ENCODE measurements around the gene MOV10. TPM values are rescaled to one million over a fixed set of nuclear protein-coding genes. Genes with fewer than 3 reads are reported as not detected.

Gene MOV10
- total and polyA plus RNA-seq, 8 donors: 25.9 to 137 (median 66.8) TPM

DNA sequence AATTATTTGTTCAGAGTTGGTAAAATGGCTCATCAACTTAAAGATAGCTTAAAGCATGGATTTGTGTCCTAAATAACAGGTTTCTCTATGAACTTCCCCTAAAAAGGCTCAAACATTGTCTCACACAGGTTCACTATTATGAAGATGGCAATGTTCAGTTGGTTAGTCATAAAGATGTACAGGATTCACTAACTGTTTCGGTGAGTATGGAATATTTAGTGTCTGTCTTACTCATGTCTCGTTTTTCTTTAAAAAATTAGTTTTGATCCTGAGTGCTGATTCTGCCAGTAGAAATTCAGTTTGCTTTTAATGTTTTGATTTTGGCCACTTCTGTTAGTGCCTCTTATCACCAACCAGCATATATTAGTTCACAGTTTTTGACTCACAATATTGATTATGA is 7.5 kb upstream of the MOV10 start:
- Histone ChIP-seq H3K27me3 (no peaks in the 10 kb centered on the region), H3K4me1 (no peaks in the 10 kb centered on the region), H3K36me3 (peaks cover 65 to 99% (median 98%) of the 10 kb centered on the region in 4 donors), H3K4me3 (no peak overlapping the region), H3K9me3 (no peaks in the 10 kb centered on the region), H3K27ac (no peak overlapping the region)
- intact Hi-C loops (cut with DNase I; ENCODE audit: low total_unique reads): no loop called here
- TF ChIP-seq, protein P1, sequence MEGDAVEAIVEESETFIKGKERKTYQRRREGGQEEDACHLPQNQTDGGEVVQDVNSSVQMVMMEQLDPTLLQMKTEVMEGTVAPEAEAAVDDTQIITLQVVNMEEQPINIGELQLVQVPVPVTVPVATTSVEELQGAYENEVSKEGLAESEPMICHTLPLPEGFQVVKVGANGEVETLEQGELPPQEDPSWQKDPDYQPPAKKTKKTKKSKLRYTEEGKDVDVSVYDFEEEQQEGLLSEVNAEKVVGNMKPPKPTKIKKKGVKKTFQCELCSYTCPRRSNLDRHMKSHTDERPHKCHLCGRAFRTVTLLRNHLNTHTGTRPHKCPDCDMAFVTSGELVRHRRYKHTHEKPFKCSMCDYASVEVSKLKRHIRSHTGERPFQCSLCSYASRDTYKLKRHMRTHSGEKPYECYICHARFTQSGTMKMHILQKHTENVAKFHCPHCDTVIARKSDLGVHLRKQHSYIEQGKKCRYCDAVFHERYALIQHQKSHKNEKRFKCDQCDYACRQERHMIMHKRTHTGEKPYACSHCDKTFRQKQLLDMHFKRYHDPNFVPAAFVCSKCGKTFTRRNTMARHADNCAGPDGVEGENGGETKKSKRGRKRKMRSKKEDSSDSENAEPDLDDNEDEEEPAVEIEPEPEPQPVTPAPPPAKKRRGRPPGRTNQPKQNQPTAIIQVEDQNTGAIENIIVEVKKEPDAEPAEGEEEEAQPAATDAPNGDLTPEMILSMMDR (IDR thresholded peaks at IDR 0.05): no peak
- TF ChIP-seq EP300 (IDR thresholded peaks at IDR 0.05): no peak
- TF ChIP-seq POLR2A (IDR thresholded peaks at IDR 0.05): no peak
- no peak for TF ChIP-seq POLR2AphosphoS5 (IDR thresholded peaks at IDR 0.05)
- 77 to 96% (median 84%) methylated on average over 2 of the region's 2 CpGs for WGBS, 5 donors
- no peak for DNase-seq

DNA sequence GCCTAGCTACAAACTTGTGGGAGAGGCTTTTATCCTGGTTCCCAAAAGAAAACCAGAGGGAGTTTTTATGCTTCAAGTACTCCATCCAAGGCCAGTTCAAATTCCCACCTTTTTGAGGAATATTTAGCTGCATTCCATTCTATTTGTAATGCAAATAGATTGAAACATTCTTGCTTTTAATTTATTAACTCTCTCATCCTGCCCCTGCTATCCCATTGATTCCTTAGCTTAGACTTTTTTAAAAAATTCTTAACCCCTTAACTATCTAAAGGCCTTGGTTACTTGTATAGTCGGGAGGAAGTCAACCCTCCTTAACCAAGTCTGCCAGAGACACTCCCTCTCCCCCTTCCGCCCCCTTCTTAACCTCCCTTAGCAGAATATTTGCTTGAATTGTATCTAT is 2.5 kb upstream of the MOV10 start:
- no peak for DNase-seq
- WGBS, 5 donors: 73 to 81% (median 76%) methylated on average over 2 of the region's 2 CpGs

DNA sequence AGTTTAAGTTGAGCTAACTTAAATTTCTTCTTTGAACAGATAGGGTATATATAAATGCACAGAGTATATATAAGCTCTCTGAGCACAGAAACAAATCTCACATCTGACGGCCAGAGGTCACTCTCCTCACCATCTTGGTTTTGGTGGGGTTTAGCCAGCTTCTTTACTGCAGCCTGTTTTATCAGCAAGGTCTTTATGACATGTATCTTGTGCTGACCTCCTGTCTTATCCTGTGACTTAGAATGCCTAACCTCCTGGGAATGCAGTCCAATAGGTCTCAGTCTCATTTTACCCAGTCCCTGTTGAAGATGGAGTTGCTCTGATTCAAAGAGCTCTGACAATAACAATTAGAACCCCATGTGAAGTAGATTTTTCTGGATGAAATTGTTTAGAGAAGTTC is 1.6 kb upstream of the MOV10 start:
- intact Hi-C loops (cut with DNase I; ENCODE audit: low total_unique reads): no loop called here
- Histone ChIP-seq H3K27me3 (no peaks in the 10 kb centered on the region), H3K27ac (peak overlapping the region in 2 of 5 donors; percentile 95 to 96), H3K36me3 (peaks cover 27 to 44% (median 41%) of the 10 kb centered on the region in 4 donors), H3K4me3 (no peak overlapping the region), H3K4me1 (peaks cover 11 to 28% (median 27%) of the 10 kb centered on the region in 4 donors), H3K9me3 (no peaks in the 10 kb centered on the region)
- no peak for DNase-seq
- 76 to 97% (median 87%) methylated on average over 1 of the region's 1 CpG for WGBS, 5 donors
- TF ChIP-seq EP300 (IDR thresholded peaks at IDR 0.05) (no peak), POLR2AphosphoS5 (IDR thresholded peaks at IDR 0.05) (no peak), POLR2A (IDR thresholded peaks at IDR 0.05) (no peak)
- TF ChIP-seq, protein P1 (IDR thresholded peaks at IDR 0.05): no peak

More for the DNA sequence above, 2.5 kb upstream of the MOV10 start:
- intact Hi-C loops (cut with DNase I; ENCODE audit: low total_unique reads): no loop called here
- peaks cover 35 to 52% (median 50%) of the 10 kb centered on the region in 4 donors for H3K36me3 ChIP-seq
- no peaks in the 10 kb centered on the region for H3K9me3 ChIP-seq
- TF ChIP-seq POLR2A (IDR thresholded peaks at IDR 0.05) (no peak), EP300 (IDR thresholded peaks at IDR 0.05) (no peak), POLR2AphosphoS5 (IDR thresholded peaks at IDR 0.05) (no peak)
- TF ChIP-seq, protein P1 (IDR thresholded peaks at IDR 0.05): no peak
- H3K4me1 ChIP-seq: peaks cover 11 to 28% (median 27%) of the 10 kb centered on the region in 4 donors
- H3K27ac ChIP-seq: no peak overlapping the region
- H3K27me3 ChIP-seq: no peaks in the 10 kb centered on the region
- no peak overlapping the region for H3K4me3 ChIP-seq

DNA sequence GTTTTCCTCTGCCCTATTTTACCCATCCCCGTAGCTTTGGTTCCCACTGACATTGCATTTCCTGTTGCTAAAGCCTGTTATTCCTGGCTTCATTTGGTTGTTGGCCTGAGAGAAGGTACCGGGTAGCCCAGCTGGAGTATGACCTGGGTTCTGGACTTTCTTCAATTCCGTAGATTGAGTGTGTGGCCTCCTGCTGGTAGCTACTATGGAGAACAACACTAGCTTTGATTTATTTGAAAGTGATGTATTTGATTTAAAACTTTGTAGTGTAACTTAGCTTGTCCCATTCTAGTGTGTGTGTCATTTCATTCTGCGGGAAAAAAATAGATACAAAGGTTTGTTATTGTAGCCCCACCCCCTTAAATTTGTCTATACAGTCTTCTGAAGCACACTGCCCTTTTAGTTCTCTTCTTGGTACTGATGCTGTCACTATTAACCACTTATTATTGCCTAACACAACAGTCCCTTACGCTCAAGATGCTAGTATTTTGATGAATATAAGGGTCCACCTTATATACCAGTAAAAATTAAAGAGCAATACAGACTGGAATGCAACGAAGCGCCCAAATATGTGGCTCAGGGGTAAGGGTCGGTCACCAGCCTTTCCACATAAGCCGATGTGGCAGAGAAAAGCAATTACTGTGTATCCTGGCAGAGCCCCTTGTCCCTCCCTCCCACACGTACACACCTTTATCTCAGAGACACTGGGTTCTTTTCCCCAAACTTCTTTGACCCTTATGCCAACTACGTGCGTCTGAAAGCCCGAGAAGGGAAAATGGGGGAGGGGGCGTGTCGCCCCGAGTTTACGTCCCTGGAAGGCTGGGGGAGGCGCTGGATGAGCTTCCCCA is 643 bp upstream of the MOV10 start:
- intact Hi-C loops (cut with DNase I; ENCODE audit: low total_unique reads): no loop called here
- 3 to 5% (median 4%) methylated on average over 18 of the region's 18 CpGs for WGBS, 5 donors
- TF ChIP-seq, protein P1 (IDR thresholded peaks at IDR 0.05): peak in 3 of 7 experiments; percentile 39 to 47 (median 46)
- TF ChIP-seq EP300 (IDR thresholded peaks at IDR 0.05): no peak
- peak in 1 of 3 donors; percentile 37 for TF ChIP-seq POLR2AphosphoS5 (IDR thresholded peaks at IDR 0.05)
- TF ChIP-seq POLR2A (IDR thresholded peaks at IDR 0.05): no peak
- Histone ChIP-seq H3K4me3 (peak overlapping the region; percentile 80 to 88 (median 84)), H3K27me3 (no peaks in the 10 kb centered on the region), H3K36me3 (peaks cover 19 to 34% (median 32%) of the 10 kb centered on the region in 4 donors), H3K4me1 (peaks cover 11 to 28% (median 27%) of the 10 kb centered on the region in 4 donors), H3K9me3 (no peaks in the 10 kb centered on the region), H3K27ac (peak overlapping the region; percentile 84 to 96 (median 95))
- peak in 1 of 2 donors; percentile 76 for DNase-seq

Data from stomach (tissue), 9 donors.